Measurements from ENCODE around the gene SUSD3.
A peak's percentile ranks its signal among the peaks of the same experiment; 100 is the strongest.

SUSD3 gene

GRCh38 chr9:93030642-93031628, 27.6 kb upstream of the SUSD3 start:
- DNase-seq, result no peak

- no peak for DNase-seq
Measured at GRCh38 chr9:93031629-93032430, 26.7 kb upstream of the SUSD3 start.

DNA sequence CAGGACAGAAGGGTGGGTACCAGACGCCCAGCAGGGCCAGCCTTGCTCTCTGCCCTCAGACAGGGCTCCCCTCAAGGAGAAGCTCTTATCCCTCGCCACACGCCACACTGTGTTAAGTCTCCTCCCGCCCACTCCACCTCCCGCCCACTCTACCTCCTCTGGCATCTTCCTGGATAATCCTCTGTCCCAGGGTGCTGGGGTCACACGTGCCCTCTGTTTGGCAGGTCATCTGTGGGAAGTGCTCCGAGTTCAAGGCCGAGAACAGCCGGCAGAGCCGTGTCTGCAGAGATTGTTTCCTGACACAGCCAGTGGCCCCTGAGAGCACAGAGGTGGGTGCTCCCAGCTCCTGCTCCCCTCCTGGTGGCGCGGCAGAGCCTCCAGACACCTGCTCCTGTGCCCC, 26.0 kb upstream of the SUSD3 start:
- DNase-seq, result no peak

DNA sequence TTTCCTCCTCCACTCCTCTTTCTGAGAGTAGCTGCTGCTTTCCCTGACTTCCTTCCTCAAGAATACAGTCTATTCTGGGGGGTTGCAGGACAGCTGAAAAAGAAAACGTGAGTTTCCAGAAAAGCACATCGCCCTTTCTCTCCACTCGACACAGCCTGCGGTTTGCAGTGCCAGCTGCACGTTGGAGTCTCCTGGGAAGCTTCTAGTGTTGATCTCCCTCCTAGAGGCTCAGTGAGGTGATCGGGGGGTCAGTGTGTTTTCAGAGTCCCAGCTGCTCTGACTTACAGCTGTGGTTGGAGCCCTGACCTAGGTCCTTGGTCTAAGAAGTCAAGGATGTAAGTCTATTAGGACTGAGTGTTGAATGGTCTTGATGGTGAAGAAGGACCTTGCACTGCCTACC, 25.0 kb upstream of the SUSD3 start:
- no peak for DNase-seq

- no peak for DNase-seq
Measured at GRCh38 chr9:93035106-93035660, 23.3 kb upstream of the SUSD3 start.

- DNase-seq, result no peak
Measured at GRCh38 chr9:93035821-93036351, 22.6 kb upstream of the SUSD3 start.

DNA sequence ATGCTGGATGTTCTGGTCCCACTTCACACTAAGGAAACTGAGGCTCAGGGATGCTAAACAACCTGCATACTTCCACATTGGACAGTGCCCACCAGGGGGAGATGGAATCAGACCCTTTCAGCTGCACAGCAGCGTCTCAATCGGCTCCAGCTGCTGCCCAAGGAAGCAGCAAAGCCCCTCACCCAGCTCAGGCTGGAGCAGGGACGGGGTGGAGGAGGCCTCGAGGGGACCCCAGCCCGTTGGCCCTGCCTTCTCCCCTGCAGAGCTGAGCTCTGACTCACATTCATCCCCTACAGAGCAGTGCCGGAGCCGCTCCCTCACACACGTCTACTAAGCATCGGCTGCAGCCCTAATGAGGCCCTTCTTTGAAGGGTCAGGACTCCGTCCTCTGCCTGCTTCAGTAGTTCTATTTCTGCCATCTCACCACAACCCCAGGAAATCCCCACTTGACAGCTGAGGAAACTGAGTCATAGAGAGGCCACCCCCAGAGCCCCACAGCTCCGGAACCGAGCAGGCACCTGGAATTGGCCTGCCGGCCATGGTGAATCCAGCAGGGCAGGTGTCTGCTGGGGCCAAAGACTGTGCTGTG, 21.5 kb upstream of the SUSD3 start:
- no peak for DNase-seq

GRCh38 chr9:93037476-93037971, 21.0 kb upstream of the SUSD3 start:
- DNase-seq, result no peak

DNA sequence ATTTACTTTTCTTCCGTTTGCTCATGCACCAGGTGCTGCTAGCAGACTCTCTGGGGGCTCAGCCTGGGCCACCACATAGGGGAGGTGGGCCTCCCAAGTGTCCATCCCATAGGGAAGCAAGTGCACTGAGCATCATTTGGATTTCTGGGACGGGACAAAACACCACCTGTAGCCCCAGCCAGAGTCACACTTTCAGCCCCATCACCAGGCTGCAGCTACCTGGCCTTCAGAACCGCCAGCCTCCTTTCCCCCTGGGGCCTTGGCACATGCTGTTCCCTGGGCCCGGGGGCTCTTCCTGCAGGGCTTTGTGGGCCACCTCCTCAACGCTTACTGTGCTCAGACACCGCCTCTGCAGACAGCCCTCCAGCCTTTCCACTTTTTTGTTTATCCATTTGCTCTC, 19.6 kb upstream of the SUSD3 start:
- no peak for DNase-seq

- no peak for DNase-seq
Measured at GRCh38 chr9:93039456-93039855, 19.0 kb upstream of the SUSD3 start.

DNA sequence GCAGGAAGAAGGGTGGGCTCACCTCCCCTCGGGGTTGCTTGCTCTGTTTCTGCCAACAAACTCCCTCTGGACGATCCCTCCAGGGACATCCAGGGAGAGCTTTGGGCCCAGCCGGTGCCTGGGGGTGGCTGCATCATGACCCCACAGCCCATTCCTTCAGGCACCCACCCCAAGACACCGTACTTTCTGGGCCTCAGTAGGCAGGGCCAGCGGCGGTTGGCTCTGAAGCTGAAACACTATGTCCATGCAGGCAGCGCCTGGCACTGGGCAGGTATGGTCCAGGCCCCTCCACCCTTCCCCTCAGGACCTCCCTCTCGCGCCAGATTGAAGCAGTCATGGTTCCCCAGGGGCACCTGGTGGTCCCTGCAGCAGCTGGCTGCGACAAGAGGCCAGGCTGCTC, 18.5 kb upstream of the SUSD3 start:
- no peak for DNase-seq

- DNase-seq, result no peak
Measured at GRCh38 chr9:93040409-93040808, 18.1 kb upstream of the SUSD3 start.

GRCh38 chr9:93041108-93041802, 17.2 kb upstream of the SUSD3 start:
- DNase-seq, result peak; percentile 63

- no peak for DNase-seq
Measured at GRCh38 chr9:93043122-93043521, 15.4 kb upstream of the SUSD3 start.

DNA sequence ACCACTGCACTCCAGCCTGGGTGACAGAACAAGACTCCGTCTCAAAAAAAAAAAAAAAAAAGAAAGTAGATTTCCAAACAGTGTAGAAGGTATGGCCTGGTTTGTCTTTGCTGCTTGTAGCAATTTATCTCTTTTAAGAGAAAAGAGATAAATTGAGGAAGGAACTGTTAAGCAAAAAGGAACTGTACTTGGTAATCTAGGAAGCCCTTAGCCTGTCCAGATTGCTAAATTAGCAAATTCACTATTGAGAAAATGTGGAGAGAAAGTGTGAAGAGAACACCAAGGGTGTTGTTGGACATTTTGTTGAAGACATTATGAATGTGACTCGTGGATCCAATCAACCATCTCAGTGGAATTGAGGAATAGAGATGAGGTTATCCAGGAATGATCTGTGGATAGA, 13.0 kb upstream of the SUSD3 start:
- no peak for DNase-seq

- no peak for DNase-seq
Measured at GRCh38 chr9:93048566-93049448, 9.7 kb upstream of the SUSD3 start.

DNA sequence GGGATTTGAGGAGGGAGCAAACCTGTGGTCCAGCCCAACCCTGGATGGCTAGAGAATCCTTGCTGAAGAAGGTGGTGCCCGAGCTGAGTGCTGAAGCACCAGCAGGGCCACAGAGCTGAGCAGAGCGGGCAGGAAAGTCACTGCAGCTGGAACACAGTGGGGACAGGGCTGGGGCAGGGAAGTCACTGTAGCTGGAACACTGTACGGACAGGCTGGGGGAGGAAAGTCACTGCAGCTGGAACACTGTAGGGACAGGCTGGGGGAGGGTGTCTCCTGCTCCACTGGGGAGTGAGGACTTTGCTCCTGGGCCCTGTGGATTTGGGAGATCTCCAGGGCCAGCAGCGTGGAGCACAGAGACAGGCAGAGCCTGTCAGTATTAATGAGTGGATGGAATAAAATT, 9.0 kb upstream of the SUSD3 start:
- DNase-seq, result no peak

DNA sequence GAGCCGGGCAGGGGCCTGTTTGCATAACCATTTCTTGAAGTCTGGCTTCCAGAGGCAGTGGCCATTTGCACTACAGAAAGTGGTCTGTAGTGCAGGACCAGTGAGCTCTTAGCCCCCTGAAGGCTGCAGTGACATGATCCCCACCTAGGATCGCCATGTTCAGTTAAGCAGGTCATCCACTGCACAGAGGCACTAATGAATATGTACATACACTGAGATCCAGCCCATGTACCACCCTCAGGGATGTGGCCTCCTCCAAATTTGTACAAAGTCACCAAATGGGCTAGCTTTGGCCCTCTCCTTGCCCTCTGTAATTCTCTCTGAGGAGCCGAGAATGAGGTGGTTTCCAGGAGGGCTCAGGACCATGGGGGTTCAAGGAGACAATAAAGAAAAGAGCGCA, 8.3 kb upstream of the SUSD3 start:
- DNase-seq, result no peak

- no peak for DNase-seq
Measured at GRCh38 chr9:93051680-93052089, 6.8 kb upstream of the SUSD3 start.

DNA sequence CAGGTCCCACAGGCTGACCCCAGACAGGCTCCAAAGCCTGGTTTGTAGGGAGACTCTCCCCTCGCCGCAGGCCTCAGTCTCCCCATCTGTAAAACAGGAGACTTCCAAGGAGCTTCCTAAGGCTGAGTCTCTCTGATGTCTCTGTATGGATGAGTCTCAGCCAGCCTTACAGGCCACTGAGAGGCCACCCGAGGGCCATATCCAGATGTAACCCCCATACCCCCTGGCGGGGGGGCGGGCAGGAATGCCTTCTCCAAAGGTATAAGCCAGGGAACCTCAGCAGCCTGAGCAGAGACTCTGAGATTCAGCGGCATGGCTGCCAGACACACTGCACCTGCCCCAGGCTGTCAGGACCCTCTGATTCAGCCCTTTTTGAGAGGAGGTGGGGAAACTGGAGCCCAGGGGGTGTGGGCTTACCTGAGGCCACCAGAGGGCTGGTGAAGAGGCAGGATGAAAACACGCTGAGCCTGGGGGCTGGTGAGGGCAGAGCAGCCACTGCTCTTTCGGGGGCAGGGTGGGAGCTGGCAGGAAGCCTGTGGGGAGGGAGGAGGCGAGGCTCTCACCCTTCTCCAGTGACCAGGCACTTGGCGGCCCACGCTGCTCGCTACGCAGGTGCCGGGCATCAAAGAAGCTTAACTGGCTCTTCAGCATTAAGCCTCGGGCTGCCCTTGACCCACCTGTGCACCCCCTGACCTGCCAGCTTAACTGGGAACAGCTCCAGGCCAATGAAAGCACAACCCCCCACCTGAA, 5.5 kb upstream of the SUSD3 start:
- DNase-seq, result no peak

All from stimulated activated CD4-positive, alpha-beta T cell treated with anti-CD3 and anti-CD28 coated beads, Interleukin-1b, Interleukin-23, amount 100 ng/mL, for 48 hours (primary cell).